ENCODE results near the gene GALNS.

- no peak for TF ChIP-seq AFF4 (CRISPR knock-in tag; IDR thresholded peaks at IDR 0.05; ENCODE audit: borderline replicate concordance)
- no peak for TF ChIP-seq JUN (CRISPR knock-in tag; IDR thresholded peaks at IDR 0.05)
- no peak for TF ChIP-seq MAX (CRISPR knock-in tag; IDR thresholded peaks at IDR 0.05)
- TF ChIP-seq CTCF (IDR thresholded peaks at IDR 0.05): no peak
- TF ChIP-seq FOXP1 (CRISPR knock-in tag; IDR thresholded peaks at IDR 0.05; ENCODE audit: borderline replicate concordance): no peak
- no peak for TF ChIP-seq ATF6 (CRISPR knock-in tag; IDR thresholded peaks at IDR 0.05)
- no peak for TF ChIP-seq E2F1 (CRISPR knock-in tag; IDR thresholded peaks at IDR 0.05)
- TF ChIP-seq ATF3 (CRISPR knock-in tag; conservative IDR thresholded peaks at IDR 0.05): no peak
- TF ChIP-seq ZNF121 (CRISPR knock-in tag; IDR thresholded peaks at IDR 0.05): no peak
- no peak for TF ChIP-seq USF2 (CRISPR knock-in tag; IDR thresholded peaks at IDR 0.05)
Observed at GRCh38 chr16:88869673-88869980, 12.9 kb upstream of the GALNS start.
